Coronary artery (tissue), 2 donors: ENCODE results near the gene PIGL.
A peak's percentile ranks its signal among the peaks of the same experiment; 100 is the strongest.

Source experiments
- DNase-seq: peaks from one replicate; pipeline ENCODE4 v3.0.0-alpha.2; 2017; ENCODE audit warnings: low spot score
- H3K27ac ChIP-seq, 2 donors: fragments of 200-600 bp; sonication (generic); one replicate each; pipeline ENCODE4 v1.5.1; 2016 to 2019
- H3K4me3 ChIP-seq: fragments of 200-600 bp; sonication (generic); 2 replicates; pipeline ENCODE4 v1.5.1; 2016; ENCODE audit warnings: mild to moderate bottlenecking, moderate library complexity
- TF ChIP-seq, protein P1 (sequence below): fragments of 200-600 bp; sonication (generic); IDR thresholded peaks from one replicate; pipeline ENCODE4 v1.5.1; 2019; ENCODE audit warnings: antibody characterized with exemption

The PIGL gene

DNA sequence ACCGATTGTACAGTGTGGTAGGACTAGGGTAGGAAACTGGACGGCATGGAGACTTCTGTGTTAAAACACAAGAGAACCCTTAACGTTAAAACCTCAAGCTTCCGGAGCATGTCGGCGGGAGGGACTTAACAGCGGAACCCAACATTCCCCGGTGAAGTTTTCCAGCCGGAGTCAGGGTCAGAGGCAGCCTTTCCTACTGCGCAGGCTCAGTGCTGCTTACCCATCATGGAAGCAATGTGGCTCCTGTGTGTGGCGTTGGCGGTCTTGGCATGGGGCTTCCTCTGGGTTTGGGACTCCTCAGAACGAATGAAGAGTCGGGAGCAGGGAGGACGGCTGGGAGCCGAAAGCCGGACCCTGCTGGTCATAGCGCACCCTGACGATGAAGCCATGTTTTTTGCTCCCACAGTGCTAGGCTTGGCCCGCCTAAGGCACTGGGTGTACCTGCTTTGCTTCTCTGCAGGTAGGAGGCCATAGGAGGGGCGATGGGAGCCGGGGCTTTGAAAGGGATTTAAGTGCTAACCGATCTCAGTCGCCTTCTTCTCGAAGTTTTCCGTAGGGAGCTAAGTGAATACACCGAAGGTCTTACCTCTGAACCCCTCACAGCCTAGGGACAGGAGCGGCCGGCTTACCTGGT lies at the start of gene PIGL:
Gene PIGL, plus strand, starts transcription at position 209 of the 634 bp plus-strand sequence. Its CDS starts 17 bp downstream, at position 226.
- peak; percentile 91 for DNase-seq
- H3K27ac ChIP-seq: peak within 1 kb of the TSS; percentile 95 to 97
- peak within 1 kb of the TSS; percentile 96 for H3K4me3 ChIP-seq
- TF ChIP-seq, protein P1, sequence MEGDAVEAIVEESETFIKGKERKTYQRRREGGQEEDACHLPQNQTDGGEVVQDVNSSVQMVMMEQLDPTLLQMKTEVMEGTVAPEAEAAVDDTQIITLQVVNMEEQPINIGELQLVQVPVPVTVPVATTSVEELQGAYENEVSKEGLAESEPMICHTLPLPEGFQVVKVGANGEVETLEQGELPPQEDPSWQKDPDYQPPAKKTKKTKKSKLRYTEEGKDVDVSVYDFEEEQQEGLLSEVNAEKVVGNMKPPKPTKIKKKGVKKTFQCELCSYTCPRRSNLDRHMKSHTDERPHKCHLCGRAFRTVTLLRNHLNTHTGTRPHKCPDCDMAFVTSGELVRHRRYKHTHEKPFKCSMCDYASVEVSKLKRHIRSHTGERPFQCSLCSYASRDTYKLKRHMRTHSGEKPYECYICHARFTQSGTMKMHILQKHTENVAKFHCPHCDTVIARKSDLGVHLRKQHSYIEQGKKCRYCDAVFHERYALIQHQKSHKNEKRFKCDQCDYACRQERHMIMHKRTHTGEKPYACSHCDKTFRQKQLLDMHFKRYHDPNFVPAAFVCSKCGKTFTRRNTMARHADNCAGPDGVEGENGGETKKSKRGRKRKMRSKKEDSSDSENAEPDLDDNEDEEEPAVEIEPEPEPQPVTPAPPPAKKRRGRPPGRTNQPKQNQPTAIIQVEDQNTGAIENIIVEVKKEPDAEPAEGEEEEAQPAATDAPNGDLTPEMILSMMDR: no peak

DNA sequence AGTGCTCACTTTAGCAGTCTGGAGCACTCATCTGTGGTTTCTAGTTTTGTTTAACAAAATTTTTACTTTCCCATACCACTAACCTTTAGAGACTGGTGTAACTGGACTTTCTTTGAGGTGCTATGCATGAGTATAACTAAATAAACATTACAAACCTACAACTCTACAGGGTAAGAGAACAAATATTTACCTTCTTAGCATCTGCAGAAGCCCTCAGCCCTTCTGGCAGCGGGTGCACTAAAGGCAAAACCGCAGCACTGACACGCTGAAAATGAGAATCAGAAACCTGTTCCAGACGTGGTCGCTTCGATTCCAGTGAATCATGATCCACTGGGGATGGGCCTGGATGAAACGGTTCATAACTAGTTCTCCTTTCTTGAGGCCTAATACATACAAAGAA lies 45.4 kb upstream of the PIGL start:
- no peak for DNase-seq
- TF ChIP-seq, protein P1: no peak
- Histone ChIP-seq H3K4me3 (no peak overlapping the region), H3K27ac (no peak overlapping the region)

DNA sequence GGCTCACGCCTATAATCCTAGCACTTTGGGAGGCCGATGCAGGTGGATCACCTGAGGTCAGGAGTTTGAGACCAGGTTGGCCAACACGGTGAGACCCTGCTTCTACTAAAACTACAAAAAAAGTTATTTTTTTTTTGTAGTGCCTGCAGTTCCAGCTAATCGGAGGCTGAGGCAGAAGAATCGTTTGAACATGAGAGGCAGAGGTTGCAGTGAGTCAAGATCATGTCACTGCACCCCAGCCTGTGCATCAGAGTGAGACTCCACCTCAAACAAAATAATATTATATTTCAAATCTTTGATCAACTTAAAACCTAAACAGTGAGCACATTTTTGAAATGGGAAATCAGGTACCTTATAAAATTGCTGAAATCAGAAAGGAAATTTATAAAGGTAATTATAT lies 38.2 kb upstream of the PIGL start:
- DNase-seq: no peak
- Histone ChIP-seq H3K27ac (no peak overlapping the region), H3K4me3 (no peak overlapping the region)
- TF ChIP-seq, protein P1: no peak

DNA sequence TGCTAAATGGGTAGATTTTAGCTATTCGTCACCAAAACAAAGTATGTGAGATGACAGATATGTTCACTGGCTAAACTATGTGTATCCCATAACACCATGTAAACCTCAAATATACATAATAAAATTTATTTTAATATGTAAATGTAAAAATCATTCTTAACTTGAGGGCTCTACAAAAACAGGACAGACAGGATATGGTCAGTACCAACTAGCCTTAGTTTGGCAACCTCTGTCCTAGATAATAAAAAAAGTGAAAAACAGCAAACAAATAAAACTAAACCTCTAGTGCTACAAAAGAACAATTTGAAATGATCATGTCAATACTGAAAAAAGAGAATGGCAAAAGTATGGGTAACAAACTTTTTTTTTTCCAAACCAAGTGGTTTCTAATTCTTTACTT lies 35.4 kb upstream of the PIGL start:
- no peak for DNase-seq
- TF ChIP-seq, protein P1: no peak
- Histone ChIP-seq H3K4me3 (no peak overlapping the region), H3K27ac (no peak overlapping the region)

DNA sequence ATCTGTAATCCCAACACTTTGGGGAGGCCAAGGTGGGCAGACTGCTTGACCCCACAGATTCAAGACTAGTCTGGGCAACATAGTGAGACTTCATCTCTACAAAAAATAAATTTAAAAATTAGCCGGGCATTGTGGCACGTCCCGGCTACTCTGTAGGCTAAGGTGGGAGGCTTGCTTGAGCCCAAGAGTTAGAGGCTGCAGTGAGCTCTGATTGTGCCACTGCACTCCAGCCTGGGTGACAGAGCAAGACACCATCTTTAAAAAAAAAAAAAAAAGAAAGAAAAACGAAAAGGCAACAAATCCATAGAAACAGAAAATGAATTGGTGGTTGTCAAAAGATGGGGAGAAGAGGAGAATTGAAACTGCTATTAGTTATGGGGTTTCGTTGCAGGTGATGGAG lies 29.4 kb upstream of the PIGL start:
- Histone ChIP-seq H3K4me3 (no peak overlapping the region), H3K27ac (no peak overlapping the region)
- TF ChIP-seq, protein P1: no peak
- DNase-seq: no peak

DNA sequence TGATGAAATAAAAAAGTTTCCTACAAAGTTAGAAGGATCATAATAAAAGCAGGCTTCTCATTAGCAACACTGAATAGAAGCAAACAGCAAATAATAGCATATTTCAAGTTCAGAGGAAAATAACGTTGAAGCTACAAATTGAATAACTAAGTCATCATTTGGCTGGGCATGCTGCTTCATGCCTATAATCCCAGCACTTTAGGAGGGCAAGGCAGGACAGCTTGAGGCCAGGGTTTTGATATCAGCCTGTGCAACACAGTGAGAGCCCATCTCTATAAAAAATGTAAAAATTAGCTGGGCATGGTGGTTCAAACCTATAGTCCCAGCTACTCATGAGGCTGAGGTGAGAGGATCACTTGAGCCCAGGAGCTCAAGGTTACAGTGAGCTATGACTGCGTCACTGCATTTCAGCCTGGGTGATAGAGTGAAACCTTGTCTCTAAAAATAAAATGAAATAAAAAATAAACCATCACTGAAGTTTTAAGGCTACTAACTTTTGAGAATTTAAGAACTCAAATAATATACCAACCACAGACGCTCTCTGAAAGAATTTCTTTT lies 27.1 kb upstream of the PIGL start:
- TF ChIP-seq, protein P1: no peak
- no peak for DNase-seq
- H3K27ac ChIP-seq: no peak overlapping the region
- H3K4me3 ChIP-seq: no peak overlapping the region

DNA sequence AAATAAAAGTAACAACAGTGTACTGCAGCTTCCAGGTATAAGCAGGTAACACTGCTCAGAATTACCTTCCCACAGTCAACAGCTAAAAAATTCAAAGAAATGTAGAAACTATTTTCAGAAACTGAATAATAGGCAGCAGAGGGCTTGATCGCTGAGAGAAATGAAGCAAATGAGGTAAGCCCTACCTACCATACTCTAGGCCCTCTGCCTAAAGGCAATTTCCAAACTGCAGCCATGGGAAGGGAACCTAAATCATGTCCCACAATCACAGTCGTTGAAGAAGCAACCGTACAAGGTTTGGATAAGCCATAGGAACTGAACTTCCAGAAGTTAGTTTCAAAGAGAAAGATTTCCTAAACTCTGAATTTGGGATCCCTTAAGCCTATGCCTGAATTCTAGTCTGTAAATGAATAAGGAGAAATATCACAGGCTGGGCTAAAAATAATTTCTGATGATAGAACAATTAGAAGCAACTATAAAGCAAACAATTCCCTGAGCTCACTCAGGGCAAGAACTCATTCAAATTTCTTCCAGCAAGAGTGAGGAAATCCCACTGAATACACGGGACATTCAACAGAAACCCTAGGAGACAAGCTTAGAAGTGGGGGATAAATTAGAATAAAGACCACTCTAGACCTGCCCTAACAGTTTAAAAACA lies 26.2 kb upstream of the PIGL start:
- TF ChIP-seq, protein P1: no peak
- no peak overlapping the region for H3K4me3 ChIP-seq
- H3K27ac ChIP-seq: no peak overlapping the region
- DNase-seq: no peak
